HEK293 (cell line): ENCODE results near the gene ADD1.

Source experiments
- CTCF ChIA-PET: fragments of 350-600 bp; formaldehyde crosslinking; extraction: SDS; loops from one replicate; lab custom pipeline; 2021; ENCODE audit warnings: antibody characterized with exemption; lab: Yijun Ruan, JAX
- POLR2A ChIA-PET: fragments of 300-600 bp; formaldehyde crosslinking; extraction: SDS; loops from one replicate; lab custom pipeline; 2020; ENCODE audit warnings: antibody characterized with exemption, inconsistent platforms; lab: Yijun Ruan, JAX
- H3K27ac ChIP-seq: fragments of 200-500 bp; sonication (Bioruptor generic); 2 replicates; pipeline ENCODE4 v1.5.1; 2014; ENCODE audit warnings: low read depth, low read length, control low read depth, inconsistent platforms; ENCODE audit errors: extremely low read depth
- H3K36me3 ChIP-seq, 2 experiments: fragments of 200-500 bp in 1 of 2; sonication (Bioruptor generic) in 1 of 2; 1 replicate in 1 of 2; 2 replicates in 1 of 2; pipeline ENCODE4 v1.5.1; 2014 to 2017; ENCODE audit warnings: inconsistent platforms in 2 of 2, low read length in 2 of 2; ENCODE audit not compliant: control insufficient read depth in 2 of 2, insufficient read depth in 1 of 2
- H3K4me1 ChIP-seq: fragments of 200-500 bp; sonication (Bioruptor generic); 2 replicates; pipeline ENCODE4 v1.5.1; 2014; ENCODE audit warnings: mild to moderate bottlenecking, low read length, inconsistent platforms; ENCODE audit not compliant: control insufficient read depth, insufficient read depth
- H3K4me3 ChIP-seq: 2 replicates; pipeline ENCODE4 v1.5.1; 2011; ENCODE audit warnings: low read depth, mild to moderate bottlenecking, control low read depth, low read length, moderate library complexity
- H3K9me3 ChIP-seq: fragments of 200-500 bp; sonication (Bioruptor generic); 2 replicates; pipeline ENCODE4 v1.5.1; 2014; ENCODE audit warnings: low read depth, low read length, inconsistent platforms; ENCODE audit not compliant: control insufficient read depth, insufficient read depth
- KLF10 ChIP-seq: fragments of 450-650 bp; IDR thresholded peaks from 2 replicates; pipeline ENCODE4 v1.5.1; 2018; ENCODE audit warnings: missing biosample characterization, mild to moderate bottlenecking, missing genetic modification characterization
- PATZ1 ChIP-seq: fragments of 450-650 bp; formaldehyde crosslinking; IDR thresholded peaks from 2 replicates; pipeline ENCODE4 v1.5.1; 2016; ENCODE audit warnings: missing biosample characterization, missing genetic modification characterization
- SP2 ChIP-seq: fragments of 450-650 bp; formaldehyde crosslinking; IDR thresholded peaks from 2 replicates; pipeline ENCODE4 v1.5.1; 2016; ENCODE audit warnings: missing biosample characterization, missing genetic modification characterization
- TRIM28 ChIP-seq: IDR thresholded peaks from 2 replicates; pipeline ENCODE4 v1.6.1; 2011; ENCODE audit warnings: low read length, control low read depth, borderline replicate concordance
- ZBTB1 ChIP-seq: fragments of 450-650 bp; formaldehyde crosslinking; IDR thresholded peaks from 2 replicates; pipeline ENCODE4 v1.5.1; 2016; ENCODE audit warnings: missing biosample characterization, missing genetic modification characterization
- ZBTB20 ChIP-seq: fragments of 450-650 bp; formaldehyde crosslinking; IDR thresholded peaks from 2 replicates; pipeline ENCODE4 v1.5.1; 2016; ENCODE audit warnings: missing biosample characterization, missing genetic modification characterization
- ZBTB26 ChIP-seq: fragments of 450-650 bp; formaldehyde crosslinking; optimal IDR thresholded peaks from 2 replicates; pipeline ENCODE3; 2016; ENCODE audit warnings: missing biosample characterization, mild to moderate bottlenecking, missing genetic modification characterization
- ZBTB8A ChIP-seq: fragments of 450-650 bp; formaldehyde crosslinking; IDR thresholded peaks from 2 replicates; pipeline ENCODE4 v1.5.1; 2016; ENCODE audit warnings: missing biosample characterization, missing genetic modification characterization
- ZFHX2 ChIP-seq: fragments of 450-650 bp; formaldehyde crosslinking; conservative IDR thresholded peaks from 2 replicates; pipeline ENCODE4 v1.5.1; 2016; ENCODE audit warnings: missing biosample characterization, missing genetic modification characterization
- ZFP3 ChIP-seq: fragments of 450-650 bp; formaldehyde crosslinking; IDR thresholded peaks from 2 replicates; pipeline ENCODE4 v1.5.1; 2016; ENCODE audit warnings: low read depth, missing biosample characterization, missing genetic modification characterization
- ZIC2 ChIP-seq: fragments of 450-650 bp; formaldehyde crosslinking; IDR thresholded peaks from 2 replicates; pipeline ENCODE4 v1.5.1; 2016; ENCODE audit warnings: missing biosample characterization, missing genetic modification characterization
- ZNF121 ChIP-seq: fragments of 450-650 bp; formaldehyde crosslinking; IDR thresholded peaks from 2 replicates; pipeline ENCODE4 v1.5.1; 2016; ENCODE audit warnings: missing biosample characterization, missing genetic modification characterization
- ZNF266 ChIP-seq: fragments of 450-650 bp; formaldehyde crosslinking; IDR thresholded peaks from 2 replicates; pipeline ENCODE4 v1.5.1; 2016; ENCODE audit warnings: missing biosample characterization, missing genetic modification characterization, low read depth
- ZNF335 ChIP-seq: fragments of 450-650 bp; formaldehyde crosslinking; conservative IDR thresholded peaks from 2 replicates; pipeline ENCODE4 v1.5.1; 2016; ENCODE audit warnings: missing biosample characterization, missing genetic modification characterization
- ZNF354C ChIP-seq: fragments of 450-650 bp; formaldehyde crosslinking; IDR thresholded peaks from 2 replicates; pipeline ENCODE4 v1.5.1; 2016; ENCODE audit warnings: missing biosample characterization, missing genetic modification characterization, low read depth, borderline replicate concordance
- ZNF366 ChIP-seq: fragments of 450-650 bp; formaldehyde crosslinking; conservative IDR thresholded peaks from 2 replicates; pipeline ENCODE4 v1.5.1; 2016; ENCODE audit warnings: missing biosample characterization, missing genetic modification characterization
- ZNF449 ChIP-seq: fragments of 450-650 bp; formaldehyde crosslinking; IDR thresholded peaks from 2 replicates; pipeline ENCODE4 v1.5.1; 2017; ENCODE audit warnings: missing biosample characterization, mild to moderate bottlenecking, missing genetic modification characterization, moderate library complexity

The ADD1 gene

GRCh38 chr4:2818351-2818939 lies 25.2 kb upstream of the ADD1 start (continued):
- TF ChIP-seq ZFHX2 (tag by site-specific recombination), result 0 out of 2 replicates have a peak, but pooled peaks have one; percentile 12
- TF ChIP-seq TRIM28, result no peak
- no peak for TF ChIP-seq KLF10
- TF ChIP-seq PATZ1 (tag by site-specific recombination), result 0 out of 2 replicates have a peak, but pooled peaks have one; percentile 12
- peak; percentile 38 for TF ChIP-seq ZBTB26 (tag by site-specific recombination)
- no peak for TF ChIP-seq ZNF366 (tag by site-specific recombination)
- TF ChIP-seq ZNF335, result peak; percentile 63
- TF ChIP-seq SP2, result peak; percentile 60
- TF ChIP-seq ZBTB20 (tag by site-specific recombination), result peak; percentile 81
- TF ChIP-seq ZBTB8A, result peak; percentile 79
- peak; percentile 76 for TF ChIP-seq ZNF449

- no peaks in the 10 kb centered on the region for H3K9me3 ChIP-seq
- ChIA-PET CTCF (interaction anchor here (1.3 kb wide), 1 partner anchor 136 kb away, joined by 5 read pairs; no protein-coding TSS in a partner anchor), POLR2A (interaction anchor here (0.6 to 1.1 kb wide), 3 partner anchors 75 to 283 kb away, joined by 3 read pairs; partner anchors contain the start of gene FAM193A)
- peaks cover 0 to 40% of the 10 kb centered on the region in 2 experiments; a peak in 1 of 3 replicates for H3K36me3 ChIP-seq
- peak; percentile 84 for TF ChIP-seq ZFP3 (tag by site-specific recombination)
- peak; percentile 98 for TF ChIP-seq ZNF121
- 0 out of 2 replicates have a peak, but pooled peaks have one; percentile 17 for TF ChIP-seq ZIC2
- TF ChIP-seq ZNF266 (tag by site-specific recombination), result no peak
- TF ChIP-seq ZNF354C, result no peak
- no peak for TF ChIP-seq ZBTB1 (tag by site-specific recombination)
- H3K4me1 ChIP-seq, result no peaks in the 10 kb centered on the region
- no peak overlapping the region for H3K4me3 ChIP-seq
- H3K27ac ChIP-seq, result no peak overlapping the region
These were observed 24.1 kb upstream of the ADD1 start for GRCh38 chr4:2819244-2820215.
